Adrenal gland (tissue), 5 donors: ENCODE results near the gene HMHB1.

Source experiments
- POLR2A ChIP-seq, 2 donors: fragments of 450-650 bp; IDR thresholded peaks; one replicate each; pipeline ENCODE4 v1.6.1; 2017; ENCODE audit warnings: antibody characterized with exemption in 2 of 2, mild to moderate bottlenecking in 2 of 2, moderate library complexity in 1 of 2
- TF ChIP-seq, protein P1 (sequence below), 6 experiments: fragments of 450-650 bp in 4 of 6; fragments of 200-600 bp in 2 of 6; sonication (generic) in 1 of 6; IDR thresholded peaks; 1 replicate in 5 of 6; 2 replicates in 1 of 6; pipeline versions ENCODE4 v1.5.1 to v1.8.0; 2016 to 2021; ENCODE audit warnings: antibody characterized with exemption in 6 of 6, mild to moderate bottlenecking in 2 of 6, moderate library complexity in 1 of 6
- donor health status: DM: no; HTN: no; CAD: no.

DNA sequence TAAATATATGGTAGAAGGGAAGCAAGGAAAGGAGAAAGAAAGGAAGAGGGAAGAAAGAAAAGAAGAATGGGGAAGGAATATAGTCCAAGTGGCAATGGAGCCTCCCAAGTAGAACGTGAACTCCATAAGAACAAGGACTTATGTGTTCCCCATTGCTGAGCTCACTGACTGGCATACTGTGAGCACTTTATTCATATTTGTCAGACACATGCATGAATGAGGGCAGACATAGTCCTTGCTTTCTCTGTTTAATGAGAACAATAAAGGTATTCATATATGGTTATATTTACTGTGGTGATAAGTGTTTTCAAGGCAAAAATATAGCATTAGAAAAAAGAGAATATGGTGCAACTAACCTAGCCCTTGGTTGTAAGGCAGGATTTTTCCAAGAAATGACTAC is 23.6 kb upstream of the HMHB1 start:
- TF ChIP-seq, protein P1, sequence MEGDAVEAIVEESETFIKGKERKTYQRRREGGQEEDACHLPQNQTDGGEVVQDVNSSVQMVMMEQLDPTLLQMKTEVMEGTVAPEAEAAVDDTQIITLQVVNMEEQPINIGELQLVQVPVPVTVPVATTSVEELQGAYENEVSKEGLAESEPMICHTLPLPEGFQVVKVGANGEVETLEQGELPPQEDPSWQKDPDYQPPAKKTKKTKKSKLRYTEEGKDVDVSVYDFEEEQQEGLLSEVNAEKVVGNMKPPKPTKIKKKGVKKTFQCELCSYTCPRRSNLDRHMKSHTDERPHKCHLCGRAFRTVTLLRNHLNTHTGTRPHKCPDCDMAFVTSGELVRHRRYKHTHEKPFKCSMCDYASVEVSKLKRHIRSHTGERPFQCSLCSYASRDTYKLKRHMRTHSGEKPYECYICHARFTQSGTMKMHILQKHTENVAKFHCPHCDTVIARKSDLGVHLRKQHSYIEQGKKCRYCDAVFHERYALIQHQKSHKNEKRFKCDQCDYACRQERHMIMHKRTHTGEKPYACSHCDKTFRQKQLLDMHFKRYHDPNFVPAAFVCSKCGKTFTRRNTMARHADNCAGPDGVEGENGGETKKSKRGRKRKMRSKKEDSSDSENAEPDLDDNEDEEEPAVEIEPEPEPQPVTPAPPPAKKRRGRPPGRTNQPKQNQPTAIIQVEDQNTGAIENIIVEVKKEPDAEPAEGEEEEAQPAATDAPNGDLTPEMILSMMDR (IDR thresholded peaks at IDR 0.05): no peak
- no peak for TF ChIP-seq POLR2A (IDR thresholded peaks at IDR 0.05)
